NCI-H524 (cell line): ENCODE measurements around the gene MTHFR.

Source experiments
- DNase-seq, 2 experiments: peaks; one replicate each; lab custom pipeline; 2025; lab: John Stamatoyannopoulos, UW

Gene MTHFR

DNA sequence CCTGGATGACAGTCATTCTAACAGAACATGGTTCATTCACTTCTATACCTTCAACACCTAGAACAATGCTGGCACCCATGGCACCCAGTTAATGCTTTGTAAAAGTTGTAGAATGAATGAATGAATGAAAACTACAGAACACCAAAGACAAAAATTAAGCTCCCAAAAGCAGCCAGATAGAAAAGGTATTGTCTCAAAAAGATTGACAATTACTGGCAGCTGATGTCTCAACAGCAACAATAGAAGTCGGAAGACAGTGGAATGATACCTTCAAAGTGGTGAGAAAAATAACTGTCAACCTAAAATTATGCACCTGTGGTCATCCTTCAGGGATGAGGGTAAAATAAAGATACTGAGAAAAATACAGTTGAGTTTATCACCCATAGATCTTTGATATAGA is 48.7 kb downstream of the MTHFR start:
- no peak for DNase-seq

DNA sequence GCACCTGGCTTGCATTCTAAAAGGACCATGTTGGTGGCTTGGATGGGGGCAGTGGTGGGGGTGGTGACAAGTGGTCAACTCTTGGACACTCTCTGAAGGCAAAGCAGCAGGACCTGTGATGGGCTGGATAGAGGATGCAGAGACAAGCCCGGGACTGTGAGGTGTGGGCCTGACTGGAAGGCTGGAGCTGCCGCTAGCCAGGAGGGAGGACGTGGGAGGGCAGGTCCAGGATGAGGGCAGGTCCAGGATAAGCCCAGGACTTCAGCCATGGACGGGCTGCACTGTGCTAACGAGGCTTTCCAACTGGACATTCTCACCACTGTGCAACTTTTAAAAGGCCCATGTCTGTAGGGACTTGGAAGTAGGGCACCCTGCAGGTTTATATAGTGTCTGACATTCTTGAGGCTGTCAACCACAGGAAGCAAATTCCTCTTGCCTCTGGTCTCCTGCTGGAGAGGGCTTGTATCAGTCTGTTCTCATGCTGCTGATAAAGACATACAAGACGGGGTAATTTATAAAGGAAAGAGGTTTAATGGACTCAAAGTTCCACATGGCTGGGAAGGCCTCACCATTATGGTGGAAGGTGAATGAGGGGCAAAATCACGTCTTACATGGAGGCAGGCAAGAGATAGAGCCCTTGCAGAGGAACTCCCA is 52.1 kb downstream of the MTHFR start:
- no peak for DNase-seq

DNA sequence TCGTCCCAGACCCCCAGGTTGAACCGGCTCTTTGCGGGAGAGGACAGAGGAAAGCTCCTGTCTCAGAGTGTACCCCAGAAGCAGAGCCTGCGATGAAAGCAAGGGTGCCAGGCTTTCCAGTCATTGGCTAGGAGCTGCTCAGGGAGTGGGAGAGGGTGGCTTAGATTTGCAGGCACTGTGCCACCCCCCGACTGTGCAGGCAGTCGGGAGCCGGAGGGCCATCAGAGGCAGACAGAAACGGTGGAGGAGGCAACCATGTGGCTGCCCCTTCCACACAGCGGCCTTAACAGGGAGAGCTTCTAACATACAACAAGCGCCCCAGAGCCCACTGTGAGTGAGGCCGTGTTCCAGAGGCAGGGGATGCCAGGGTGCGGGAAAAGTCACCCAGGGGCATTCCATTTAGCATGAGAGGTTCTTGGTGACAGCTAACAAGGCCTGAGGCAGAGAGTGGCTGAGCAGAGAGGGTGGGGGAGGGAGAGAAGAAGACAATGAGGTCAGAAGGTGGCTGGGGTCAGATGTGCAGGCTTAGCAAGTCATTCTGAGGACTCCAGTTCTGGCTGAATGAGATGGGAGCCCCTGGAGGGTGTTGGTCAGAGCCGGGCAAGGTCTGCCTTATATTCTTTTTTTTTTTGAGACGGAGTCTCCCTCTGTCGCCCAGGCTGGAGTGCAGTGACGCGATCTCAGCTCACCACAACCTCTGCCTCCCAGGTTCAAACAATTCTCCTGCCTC is 53.2 kb downstream of the MTHFR start:
- DNase-seq, result no peak

DNA sequence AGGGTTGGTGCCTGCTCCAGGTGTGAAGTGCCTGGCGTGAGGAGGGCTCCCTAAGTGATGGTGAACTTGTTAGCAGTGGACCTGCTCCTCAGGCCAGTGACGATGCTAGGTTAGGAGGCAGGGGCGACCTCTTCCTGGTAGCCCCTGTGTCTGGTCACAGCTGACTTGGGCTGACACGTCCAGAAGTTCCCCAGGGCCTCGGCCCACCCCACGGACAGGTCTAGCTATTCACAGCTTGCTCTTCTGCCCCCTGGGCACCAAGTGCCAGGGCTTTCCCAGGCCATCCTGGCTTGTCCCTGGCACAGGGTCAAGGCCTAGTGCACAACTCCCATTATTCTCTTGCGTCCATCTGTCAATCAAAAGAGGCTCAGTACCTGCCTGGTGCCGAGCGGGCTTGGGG is 54.7 kb downstream of the MTHFR start:
- DNase-seq, result no peak

DNA sequence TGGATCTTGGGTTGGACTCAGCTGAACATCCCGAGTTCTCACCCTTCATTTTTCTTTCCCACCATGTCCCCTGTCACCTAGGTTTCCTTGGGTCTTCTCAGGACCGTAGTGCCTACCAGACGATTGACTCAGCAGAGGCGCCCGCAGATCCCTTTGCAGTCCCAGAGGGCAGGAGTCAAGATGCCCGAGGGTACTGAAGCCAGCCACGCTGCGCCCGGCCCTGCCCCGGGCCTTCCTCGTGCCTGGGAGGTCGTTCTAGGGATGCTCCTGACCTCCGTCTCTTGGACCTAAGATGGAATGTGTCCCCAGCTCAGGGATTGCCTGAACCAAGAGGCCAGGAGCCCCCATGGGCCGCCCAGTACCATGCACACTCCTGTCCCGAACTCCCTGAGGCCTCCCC is 55.8 kb downstream of the MTHFR start:
- DNase-seq, result no peak

DNA sequence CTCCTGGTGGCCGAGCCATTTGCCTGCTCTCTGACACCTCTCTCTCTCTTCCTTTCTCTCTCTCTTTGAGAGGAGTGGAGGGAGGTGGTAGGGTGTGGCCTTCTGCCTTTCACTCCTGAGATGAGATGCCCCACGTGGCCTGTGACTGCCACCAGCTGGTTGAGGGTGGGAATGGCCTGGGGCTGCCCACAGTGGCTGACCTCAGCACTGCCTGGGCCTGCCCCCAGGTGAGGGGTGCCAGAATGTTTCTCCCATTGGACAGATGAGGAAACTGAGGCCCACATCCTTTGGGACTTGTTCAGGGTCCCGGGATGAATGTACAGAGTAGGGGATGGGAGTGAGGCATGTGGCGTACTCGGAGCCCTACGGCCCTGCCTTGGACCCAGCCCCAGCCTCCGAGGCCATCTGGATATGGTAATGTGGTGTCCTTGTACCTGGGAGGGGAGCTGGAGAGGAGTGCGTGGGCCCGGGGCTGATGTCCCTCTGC is 56.5 kb downstream of the MTHFR start:
- DNase-seq, result peak; percentile 16 to 51

DNA sequence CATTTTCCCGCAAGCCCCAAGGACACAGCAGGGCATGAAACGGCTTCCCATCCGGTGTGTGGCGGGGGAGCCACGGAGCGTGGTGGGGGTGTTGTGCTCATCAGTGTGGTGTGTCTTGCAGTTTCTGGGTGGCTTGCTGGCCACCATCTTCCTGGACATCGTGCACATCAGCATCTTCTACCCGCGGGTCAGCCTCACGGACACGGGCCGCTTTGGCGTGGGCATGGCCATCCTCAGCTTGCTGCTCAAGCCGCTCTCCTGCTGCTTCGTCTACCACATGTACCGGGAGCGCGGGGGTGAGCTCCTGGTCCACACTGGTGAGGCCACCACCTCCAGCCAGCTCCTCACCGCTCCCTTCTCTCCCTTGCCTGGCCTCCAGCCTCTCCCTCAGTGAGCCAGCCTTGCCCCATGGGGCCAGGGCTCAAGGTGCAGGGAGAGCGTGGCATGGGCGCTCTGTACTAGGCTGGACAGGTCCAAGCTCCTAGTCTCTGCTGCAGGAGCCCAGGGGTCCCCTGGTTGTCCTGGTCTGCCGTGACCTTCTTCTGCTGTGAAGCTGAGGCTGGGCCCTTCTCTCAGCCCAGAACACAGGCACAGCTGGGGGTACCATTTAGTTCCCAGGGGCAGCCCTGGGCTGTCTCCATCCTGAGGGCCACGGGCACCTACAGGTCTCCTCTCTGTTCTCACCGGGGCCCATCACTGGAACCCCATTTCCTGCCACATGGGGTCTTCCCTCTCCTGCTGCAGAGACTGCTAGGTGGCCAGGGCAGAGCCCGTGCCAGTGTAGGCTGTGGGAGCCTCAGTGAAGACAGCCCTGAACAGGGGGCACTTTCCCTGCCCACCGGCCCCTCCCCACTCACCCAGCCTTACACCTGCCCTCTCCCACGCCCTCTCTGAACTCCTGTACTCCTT is 57.2 kb downstream of the MTHFR start:
- no peak for DNase-seq

DNA sequence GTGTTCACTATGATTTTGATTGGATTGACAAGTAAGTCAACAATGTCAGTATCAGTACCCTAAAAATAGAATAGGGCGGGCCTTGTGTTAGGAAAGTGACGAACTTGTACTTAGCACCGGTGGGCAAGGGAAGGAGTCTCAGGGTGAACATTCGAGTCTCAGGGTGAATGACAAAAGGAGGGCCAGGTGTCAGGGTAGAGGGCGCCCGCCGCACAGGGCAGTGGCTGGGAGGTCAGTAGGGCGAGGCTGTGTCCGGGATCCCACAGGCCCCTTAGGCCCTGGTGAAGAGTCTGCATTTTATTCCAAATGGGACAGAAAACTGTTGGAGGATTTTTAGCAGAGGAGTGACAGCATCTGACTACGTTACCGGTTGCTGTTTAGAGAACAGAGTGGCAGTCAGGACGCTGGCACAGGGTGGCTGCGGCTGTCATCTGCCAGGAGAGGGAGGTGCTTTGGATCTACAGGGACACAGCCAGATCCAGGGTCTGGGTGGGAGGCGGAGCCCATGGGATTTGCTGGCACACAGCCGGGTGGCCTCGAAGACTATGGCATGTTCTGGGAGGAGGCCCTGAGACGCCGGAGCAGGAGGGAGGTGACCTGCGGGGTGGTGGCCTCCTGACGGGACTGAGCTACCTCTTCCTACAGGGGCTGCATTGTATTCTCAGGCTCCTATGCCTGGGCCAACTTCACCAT is 58.8 kb downstream of the MTHFR start:
- DNase-seq, result no peak

DNA sequence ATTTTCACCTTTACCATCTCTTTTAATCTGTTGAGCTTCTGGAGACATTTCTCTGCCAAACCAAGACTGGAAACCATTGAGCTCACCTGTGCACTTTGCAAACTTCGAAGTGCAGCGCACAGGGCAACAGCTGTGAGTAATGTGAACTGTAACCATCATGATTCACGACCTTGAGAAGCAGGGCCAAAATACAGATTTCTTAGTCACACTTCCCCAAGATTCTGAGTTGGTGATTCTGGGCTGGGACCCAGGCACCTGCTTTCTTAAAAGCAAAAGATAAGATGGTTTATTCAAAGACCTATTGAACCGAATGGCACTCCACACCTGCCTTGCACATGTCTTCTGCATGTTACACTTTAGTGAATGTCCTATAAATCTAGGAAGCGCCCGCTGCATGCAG is 59.7 kb downstream of the MTHFR start:
- no peak for DNase-seq

DNA sequence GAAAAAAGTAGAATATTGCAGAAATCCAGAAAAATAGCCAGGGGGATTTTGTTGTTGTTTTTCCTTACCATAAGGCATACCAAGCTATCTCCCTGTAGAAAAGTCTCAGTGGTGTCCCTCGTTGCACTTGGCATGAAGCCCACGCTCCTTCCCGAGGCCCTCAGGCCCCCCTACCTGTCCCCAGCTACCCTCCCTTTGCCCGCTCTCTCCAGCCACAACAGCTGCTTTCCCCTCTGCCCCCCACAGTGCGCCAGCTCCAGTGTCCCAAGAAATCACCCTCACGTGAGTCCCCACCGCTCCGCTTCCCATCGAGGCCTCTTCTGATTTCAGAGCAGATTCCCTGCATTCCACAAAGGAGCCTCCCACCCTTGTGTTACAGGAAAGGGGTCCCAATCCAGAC is 61.5 kb downstream of the MTHFR start:
- no peak for DNase-seq

DNA sequence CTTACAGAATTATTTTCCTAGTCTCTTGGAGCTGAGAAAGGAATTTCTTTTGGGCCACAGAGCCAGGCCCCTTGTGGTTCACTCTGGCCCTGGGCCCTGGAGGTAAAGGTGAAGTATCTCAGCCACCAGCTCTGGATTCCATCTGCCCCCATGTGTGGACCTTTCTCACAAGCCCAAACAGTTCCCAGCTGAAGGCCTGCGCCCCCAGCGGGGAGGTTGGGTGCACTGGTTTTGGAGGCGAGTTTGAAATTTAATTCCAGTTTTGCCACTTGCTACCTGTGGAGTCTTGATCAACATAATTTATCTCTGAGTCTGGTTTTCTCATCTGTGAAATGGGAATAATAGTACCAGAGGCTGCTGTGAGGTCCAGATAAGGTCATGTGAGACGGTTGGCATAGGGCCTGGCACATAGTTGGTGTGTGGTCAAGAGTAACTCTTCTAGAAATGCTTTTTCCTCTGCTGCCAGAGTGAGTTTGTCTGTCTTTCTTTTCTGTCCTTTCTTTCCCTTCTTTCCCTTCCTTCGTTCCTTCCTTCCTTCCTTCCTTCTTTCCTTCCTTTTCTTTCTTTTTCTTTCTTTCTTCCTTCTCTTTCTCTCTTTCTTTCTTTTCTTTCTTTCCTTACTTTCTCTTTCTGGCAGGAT is 63.7 kb downstream of the MTHFR start:
- no peak for DNase-seq

DNA sequence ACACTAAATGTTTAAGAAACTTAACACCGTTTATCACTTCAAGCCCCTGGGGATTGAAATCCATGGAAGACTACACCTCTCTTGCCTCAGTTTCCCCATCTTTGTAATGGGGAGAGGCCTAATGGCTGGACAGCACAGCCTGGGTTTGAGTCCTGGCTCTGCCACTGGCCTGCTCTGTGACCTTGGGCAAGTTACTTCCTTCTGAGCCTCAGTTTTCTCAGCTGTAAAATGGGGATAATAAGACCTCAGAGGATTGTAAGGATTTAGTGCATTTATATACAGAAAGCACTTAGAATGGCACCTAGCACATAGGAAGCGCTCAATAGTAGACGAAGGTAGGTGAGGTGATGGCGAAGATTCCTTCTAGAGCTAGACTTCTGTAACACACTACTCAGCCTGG is 64.3 kb downstream of the MTHFR start:
- DNase-seq, result no peak

DNA sequence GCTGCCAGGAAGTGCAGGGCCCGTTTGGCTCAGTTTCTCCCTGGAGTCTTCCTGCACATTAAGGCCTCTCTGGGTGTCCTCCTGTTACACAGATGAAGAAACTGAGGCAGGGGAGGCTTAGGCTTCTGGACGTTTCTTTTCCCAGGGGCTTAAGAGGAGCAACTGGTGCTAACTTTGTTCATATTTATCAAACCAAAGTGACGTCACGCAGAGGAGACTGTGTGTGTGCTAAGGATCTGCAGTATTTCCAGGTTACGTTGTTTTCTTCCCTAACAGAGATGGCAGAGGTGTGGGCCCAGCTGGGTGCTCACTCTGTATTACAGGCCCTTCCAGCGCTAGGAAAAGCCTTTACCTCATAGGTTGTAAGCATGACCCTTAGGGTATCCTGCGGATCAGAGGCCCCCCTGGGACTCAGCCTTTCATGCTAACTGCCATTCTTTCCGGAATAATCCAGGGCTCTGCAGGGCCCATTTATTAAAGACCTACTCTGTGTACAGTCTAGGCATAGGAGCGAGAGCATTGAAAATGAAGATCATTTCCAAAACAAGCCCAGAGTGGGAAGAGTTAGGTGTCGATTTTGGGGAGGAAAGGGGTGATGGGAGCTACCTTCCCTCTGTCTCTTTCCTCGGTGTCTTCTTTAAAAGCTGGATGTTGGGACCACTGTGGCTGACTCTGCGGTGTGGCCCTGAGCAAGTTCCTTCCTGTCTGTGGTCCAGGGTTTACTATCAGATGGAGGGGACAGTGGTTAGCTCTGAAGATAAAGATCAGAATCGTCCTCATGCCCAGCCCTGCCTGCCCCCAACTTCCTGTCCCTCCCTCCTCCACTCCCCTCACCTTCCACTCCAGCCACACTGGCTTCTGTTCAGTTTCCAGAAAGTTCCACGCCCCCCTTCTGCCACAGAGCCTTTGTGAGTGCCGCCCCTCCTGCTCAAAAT is 65.2 kb downstream of the MTHFR start:
- DNase-seq, result no peak

DNA sequence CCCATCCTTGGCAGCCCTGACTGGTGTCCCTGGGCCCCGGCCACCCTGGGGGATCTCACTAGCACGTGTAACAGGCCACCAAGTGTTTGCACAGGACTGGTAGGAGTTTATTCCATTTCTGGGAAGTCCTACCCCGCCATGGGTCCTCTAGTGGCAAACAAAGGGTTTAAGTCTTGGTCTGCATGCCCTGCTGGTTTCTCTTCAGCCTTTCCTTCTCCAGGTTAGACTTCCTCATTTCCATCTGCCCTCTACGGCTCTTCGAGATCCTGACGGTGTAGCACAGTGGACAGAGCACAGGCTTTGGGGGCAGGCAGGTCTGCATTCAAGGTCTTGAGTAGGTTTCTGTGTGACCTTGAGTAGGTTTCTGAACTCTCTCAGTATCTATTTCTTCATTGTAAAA is 67.0 kb downstream of the MTHFR start:
- DNase-seq, result no peak

DNA sequence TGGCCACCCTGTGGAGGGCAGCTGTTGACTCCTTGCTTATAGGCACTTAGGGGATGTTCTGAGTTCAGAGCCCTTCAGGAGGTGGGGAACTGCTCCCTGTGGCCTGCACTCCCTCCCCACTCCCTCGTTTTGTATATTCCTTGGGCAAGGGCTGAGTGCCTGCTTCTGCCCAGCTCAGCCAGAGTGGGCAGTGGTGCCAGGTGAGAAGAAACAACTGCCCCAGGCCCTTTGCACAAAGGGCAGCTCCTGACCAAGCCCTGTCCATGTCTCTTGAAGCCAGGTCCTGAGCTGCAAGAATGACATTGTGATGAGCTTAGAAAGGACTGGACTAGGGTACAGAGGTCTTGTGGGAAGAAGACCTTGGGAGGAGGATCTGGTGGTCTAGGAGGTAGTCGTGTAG is 67.7 kb downstream of the MTHFR start:
- DNase-seq, result no peak

DNA sequence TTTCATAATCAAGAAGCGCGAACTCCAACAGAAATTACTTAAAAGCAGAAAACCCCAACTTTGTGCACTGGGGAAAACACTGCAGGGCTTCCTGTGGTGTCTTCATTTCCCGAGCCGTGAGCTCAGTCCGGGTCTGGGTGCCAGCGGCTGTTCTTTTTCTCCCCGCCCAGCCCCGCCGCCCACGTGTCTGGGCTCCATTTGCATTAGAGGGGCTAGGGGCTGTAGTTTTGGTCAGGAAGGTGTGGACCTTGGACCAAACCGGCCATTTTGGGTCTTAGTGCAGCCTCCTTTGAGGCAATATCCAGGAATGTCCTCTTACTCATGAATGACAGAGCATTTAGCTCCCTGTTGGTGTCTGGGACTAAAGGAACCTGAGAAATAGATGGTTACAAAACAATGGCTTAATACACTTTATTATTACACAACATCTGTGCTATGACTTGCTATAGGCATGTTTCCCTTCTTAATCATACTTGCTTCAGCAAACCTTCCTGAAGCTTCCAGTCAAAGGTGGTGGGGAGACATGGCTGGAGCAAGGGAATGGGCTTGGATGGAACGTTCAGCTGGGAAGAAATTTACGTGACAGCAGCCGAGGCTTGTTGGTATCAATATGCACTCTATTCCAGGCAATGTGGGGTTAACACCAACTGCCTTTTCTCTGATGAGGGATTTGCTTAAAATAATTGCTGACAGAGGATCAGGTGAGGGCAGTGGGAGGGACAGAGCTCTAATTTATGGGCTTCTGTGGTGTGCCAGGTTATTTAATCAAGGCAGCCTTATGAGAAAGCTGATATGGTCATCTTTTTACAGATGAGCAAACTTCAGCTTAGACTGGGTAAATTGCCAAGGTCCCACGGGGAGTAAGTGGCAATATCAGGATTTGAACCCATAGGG is 68.8 kb downstream of the MTHFR start:
- DNase-seq, result peak; percentile 44 to 55

DNA sequence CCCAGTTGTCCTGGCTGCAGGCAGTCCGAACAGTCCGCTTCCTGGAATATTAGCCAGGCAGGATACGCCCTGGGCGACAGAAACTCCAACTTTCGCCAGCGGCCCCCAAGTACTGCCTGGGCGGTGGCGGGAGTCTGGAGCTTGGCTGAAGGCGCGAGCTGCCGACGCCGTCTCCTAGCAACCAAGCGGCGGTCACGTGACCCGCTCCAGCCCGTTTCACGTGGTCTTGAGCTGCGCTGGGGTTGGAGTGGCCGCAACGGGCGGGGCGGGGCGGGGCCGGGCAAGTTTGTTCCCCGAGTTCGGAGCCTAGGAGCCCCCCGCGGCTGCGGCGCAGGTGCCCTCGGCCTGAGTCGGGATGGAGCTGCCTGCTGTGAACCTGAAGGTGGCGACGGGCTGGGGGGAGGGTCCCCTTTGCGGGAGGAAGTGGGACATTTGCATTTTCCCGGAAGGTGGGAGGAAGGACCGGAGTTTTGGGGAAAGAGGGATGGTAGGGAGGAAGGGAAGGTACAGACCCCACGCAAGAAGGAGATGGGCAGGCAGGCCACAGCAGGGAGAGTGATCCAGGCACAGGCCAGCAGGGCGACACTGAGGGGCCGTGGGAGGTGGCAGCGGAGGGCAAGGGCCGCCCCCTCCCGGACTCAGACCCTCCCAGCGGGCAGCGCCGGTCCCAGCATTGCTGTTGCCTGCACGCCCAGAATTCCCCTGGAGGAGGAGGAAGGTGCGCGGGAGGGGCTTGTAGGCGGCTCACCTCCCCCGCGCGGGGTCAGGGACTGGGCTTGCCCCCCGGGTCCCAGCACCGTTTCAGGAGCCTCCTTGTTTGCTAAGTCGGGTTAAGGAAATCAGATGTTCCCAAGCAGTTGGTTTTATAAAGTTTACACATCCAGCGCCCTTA is 69.7 kb downstream of the MTHFR start, which contains the start of gene AGTRAP:
TSS of gene AGTRAP (plus strand) at position 283 of the 892 bp plus-strand sequence. CDS start at position 356, 73 bp downstream.
- DNase-seq, result peak; percentile 81 to 91
